Naive thymus-derived CD8-positive, alpha-beta T cell (primary cell): ENCODE measurements around the gene INO80D. TPM values are rescaled to one million over a fixed set of nuclear protein-coding genes. Genes with fewer than 3 reads are reported as not detected.
"Not testable (repeated sequence)": the region's sequence is repeated elsewhere in the genome, so short reads cannot be mapped to it uniquely, and the experiment has no call there.

ENCODE experiments used
- ATAC-seq, 2 donors: fragments of 150-1000 bp; cut with Tn5 transposase in 1 of 2; sonication (Bioruptor Pico), chemical (Tn5 transposase) in 1 of 2; 1 replicate in 1 of 2; 2 replicates in 1 of 2; pipeline ENCODE4 v1.10.0; 2021; ENCODE audit warnings: mild to moderate bottlenecking in 2 of 2, moderate library complexity in 2 of 2
- POLR2A ChIA-PET: fragments of 350-600 bp; sonication (Branson Sonifier 250); formaldehyde crosslinking; loops from one replicate; lab custom pipeline; 2021; ENCODE audit warnings: antibody characterized with exemption; lab: Charles Lee
- DNase-seq, 10 donors: peaks; one replicate each; pipeline versions ENCODE4 v3.0.0 to v3.0.0-alpha.2; 2020 to 2022
- H3K27ac Mint-ChIP-seq, 10 donors: one replicate each; pipeline ENCODE4 v1.8.0; 2020 to 2022; ENCODE audit warnings: mild to moderate bottlenecking in 10 of 10, mixed read lengths in 10 of 10, moderate library complexity in 4 of 10, inconsistent platforms in 1 of 10
- H3K27me3 Mint-ChIP-seq, 5 donors: one replicate each; pipeline ENCODE4 v1.8.0; 2021 to 2022; ENCODE audit warnings: mixed read lengths in 5 of 5
- H3K36me3 Mint-ChIP-seq, 3 donors: one replicate each; pipeline ENCODE4 v1.8.0; 2020 to 2022; ENCODE audit warnings: mixed read lengths in 3 of 3, mild to moderate bottlenecking in 2 of 3, inconsistent platforms in 1 of 3
- H3K4me1 Mint-ChIP-seq, 4 donors: one replicate each; pipeline ENCODE4 v1.8.0; 2021 to 2022; ENCODE audit warnings: mixed read lengths in 4 of 4
- H3K4me3 Mint-ChIP-seq, 10 donors: one replicate each; pipeline ENCODE4 v1.8.0; 2020 to 2022; ENCODE audit warnings: mild to moderate bottlenecking in 10 of 10, mixed read lengths in 10 of 10, moderate library complexity in 6 of 10, inconsistent platforms in 1 of 10
- H3K9me3 Mint-ChIP-seq, 9 donors: one replicate each; pipeline ENCODE4 v1.8.0; 2020 to 2022; ENCODE audit warnings: mixed read lengths in 9 of 9, mild to moderate bottlenecking in 3 of 9, inconsistent platforms in 1 of 9, moderate library complexity in 1 of 9
- polyA plus RNA-seq, 3 donors: library from polyadenylated mRNA; unstranded; fragments of 300-500 nt; fragmentation: Illumina TruSeq; gene quantifications; one replicate each; pipeline ENCODE4 v1.2.3, GENCODE V29; 2021
- total RNA-seq, 8 experiments: library from RNA in 2 of 8; stranded (reverse) in 2 of 8; gene quantifications; one replicate each; pipeline ENCODE4 v1.2.3 and lab custom pipeline; 2021 to 2026

INO80D gene
- total and polyA plus RNA-seq, 5 experiments from 2014 or later, result 9.4 to 38.7 (median 13.1) TPM

DNA sequence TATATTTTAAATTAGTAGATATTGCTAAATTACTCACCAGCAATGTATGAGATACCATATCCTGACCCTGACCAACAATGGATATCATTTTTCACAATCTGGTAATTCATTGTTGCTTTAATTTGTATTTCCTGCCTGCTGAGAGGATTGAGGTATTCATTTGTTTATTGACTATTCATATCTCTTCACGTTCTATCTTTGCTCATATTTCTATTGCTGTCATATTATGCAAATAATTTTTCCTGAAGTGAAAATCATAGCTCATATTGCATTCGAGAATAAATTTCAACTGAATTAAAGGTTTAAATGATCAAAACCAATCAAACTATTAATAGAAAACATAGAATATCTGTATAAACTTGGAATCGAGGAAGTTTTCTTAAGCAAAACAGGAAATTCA is 31.0 kb downstream of the INO80D start:
- peaks cover 13 to 78% (median 41%) of the 10 kb centered on the region in 3 donors for H3K36me3 Mint-ChIP-seq
- ATAC-seq (no peak), DNase-seq (no peak)
- H3K27me3 Mint-ChIP-seq, result no peaks in the 10 kb centered on the region
- no peak overlapping the region for H3K4me3 Mint-ChIP-seq
- no peaks in the 10 kb centered on the region for H3K9me3 Mint-ChIP-seq
- H3K4me1 Mint-ChIP-seq, result peaks cover 12 to 28% (median 21%) of the 10 kb centered on the region in 4 donors
- POLR2A ChIA-PET, result no interaction called here
- H3K27ac Mint-ChIP-seq, result peak overlapping the region in 3 of 10 donors; percentile 8 to 60 (median 23)

DNA sequence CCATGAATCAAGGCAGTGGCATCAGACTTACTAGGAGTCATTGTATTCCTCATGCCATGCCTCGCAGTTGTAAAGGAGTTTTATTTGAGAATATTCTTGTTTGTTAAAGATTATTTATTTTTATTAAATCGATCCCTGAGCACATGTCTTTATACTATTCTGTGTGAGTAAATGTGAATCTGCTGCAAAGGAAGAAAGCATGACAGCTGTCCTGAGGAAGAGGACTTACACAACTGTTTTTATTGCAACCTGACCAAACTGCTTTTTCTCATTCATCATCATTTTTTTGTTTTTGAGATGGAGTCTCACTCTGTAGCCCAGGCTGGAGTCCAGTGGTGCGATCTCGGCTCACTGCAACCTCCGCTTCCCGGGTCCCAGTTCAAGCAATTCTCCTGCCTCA is 34.1 kb downstream of the INO80D start:
- Mint-ChIP-seq H3K9me3 (no peaks in the 10 kb centered on the region), H3K4me3 (peak overlapping the region in 1 of 10 donors; percentile 22)
- POLR2A ChIA-PET, result interaction anchor here (1.2 kb wide), 1 partner anchor 34 kb away, joined by 3 read pairs; the partner anchor contains the start of gene INO80D

DNA sequence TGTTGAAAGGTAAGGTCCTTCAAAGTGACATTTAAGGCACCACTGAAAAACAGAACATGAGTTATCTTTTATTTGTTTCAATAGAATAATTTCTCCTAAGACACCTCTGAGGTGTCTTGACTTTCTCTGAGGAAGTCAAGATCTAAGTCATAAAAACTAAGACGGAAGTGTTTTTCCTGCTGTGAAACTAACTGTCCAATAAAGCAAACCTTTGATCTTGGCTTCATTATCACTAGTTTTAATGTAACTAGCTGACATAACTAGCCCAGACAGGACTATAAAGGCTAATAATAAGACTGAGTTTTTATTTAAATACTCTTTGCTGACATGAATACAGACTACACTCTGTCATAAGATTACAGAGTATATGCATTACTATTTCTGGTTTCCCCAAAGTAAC is 36.6 kb downstream of the INO80D start:
- Mint-ChIP-seq H3K27ac (peak overlapping the region in 3 of 10 donors; percentile 19 to 35 (median 32)), H3K36me3 (peaks cover 0 to 80% (median 39%) of the 10 kb centered on the region in 3 donors), H3K9me3 (no peaks in the 10 kb centered on the region), H3K4me1 (peaks cover 7 to 26% (median 17%) of the 10 kb centered on the region in 4 donors), H3K4me3 (no peak overlapping the region), H3K27me3 (no peaks in the 10 kb centered on the region)
- no peak for DNase-seq
- ATAC-seq, result no peak
- POLR2A ChIA-PET, result no interaction called here

More for the DNA sequence above, 34.1 kb downstream of the INO80D start:
- no peak for ATAC-seq
- no peaks in the 10 kb centered on the region for H3K27me3 Mint-ChIP-seq
- H3K36me3 Mint-ChIP-seq, result peaks cover 13 to 79% (median 40%) of the 10 kb centered on the region in 3 donors
- DNase-seq, result no peak
- H3K27ac Mint-ChIP-seq, result peak overlapping the region in 3 of 10 donors; percentile 19 to 67 (median 48)
- peaks cover 11 to 36% (median 25%) of the 10 kb centered on the region in 4 donors for H3K4me1 Mint-ChIP-seq

DNA sequence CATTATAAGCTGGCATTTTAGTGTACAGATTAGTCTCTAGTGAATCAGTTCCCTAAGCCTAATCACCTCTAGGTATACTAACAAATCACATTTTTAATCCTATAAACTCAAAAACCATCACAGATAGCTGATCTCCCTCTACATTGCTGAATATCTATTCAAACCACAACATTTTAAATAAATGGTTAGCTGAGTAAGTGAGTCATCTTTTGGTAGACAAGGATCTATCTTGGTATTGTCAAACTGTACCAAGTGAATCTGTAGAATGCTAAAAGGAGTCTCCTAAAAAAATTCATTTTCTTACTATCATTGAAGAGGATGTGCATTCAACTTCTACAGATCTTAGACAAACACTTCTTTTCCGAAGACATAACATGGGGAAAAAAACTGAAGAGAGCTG is 40.7 kb downstream of the INO80D start:
- peaks cover 5 to 90% (median 37%) of the 10 kb centered on the region in 3 donors for H3K36me3 Mint-ChIP-seq
- no peaks in the 10 kb centered on the region for H3K27me3 Mint-ChIP-seq
- H3K9me3 Mint-ChIP-seq, result no peaks in the 10 kb centered on the region
- ATAC-seq, result no peak
- DNase-seq, result no peak
- no peak overlapping the region for H3K4me3 Mint-ChIP-seq
- peak overlapping the region in 4 of 10 donors; percentile 3 to 40 (median 19) for H3K27ac Mint-ChIP-seq
- POLR2A ChIA-PET, result no interaction called here
- H3K4me1 Mint-ChIP-seq, result peaks cover 15 to 42% (median 21%) of the 10 kb centered on the region in 4 donors

DNA sequence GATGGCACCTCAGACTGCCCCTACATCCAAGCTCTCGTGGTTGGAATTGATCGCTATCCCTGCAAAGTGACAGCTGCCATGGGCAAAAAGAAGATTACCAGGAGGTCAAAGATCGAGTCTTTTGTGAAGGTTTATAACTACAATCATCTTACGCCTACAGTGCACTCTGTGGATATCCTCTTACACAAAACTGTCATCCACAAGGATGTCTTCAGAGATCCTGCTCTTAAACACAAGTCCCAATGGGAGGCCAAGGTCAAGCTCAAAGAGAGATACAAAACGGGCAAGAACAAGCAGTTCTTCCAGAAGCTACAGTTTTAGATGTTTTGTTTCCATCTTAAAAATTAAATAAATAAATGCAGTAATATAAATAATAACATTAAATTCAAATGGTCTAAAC is 45.4 kb downstream of the INO80D start:
- peak overlapping the region in 1 of 10 donors; percentile 41 for H3K27ac Mint-ChIP-seq
- H3K36me3 Mint-ChIP-seq, result peaks cover 23 to 97% (median 52%) of the 10 kb centered on the region in 3 donors
- H3K27me3 Mint-ChIP-seq, result no peaks in the 10 kb centered on the region
- DNase-seq (no peak), ATAC-seq (no peak)
- peaks cover 0 to 2% (median 0%) of the 10 kb centered on the region in 9 donors for H3K9me3 Mint-ChIP-seq
- H3K4me1 Mint-ChIP-seq, result peaks cover 17 to 35% (median 23%) of the 10 kb centered on the region in 4 donors
- POLR2A ChIA-PET, result no interaction called here
- H3K4me3 Mint-ChIP-seq, result no peak overlapping the region

DNA sequence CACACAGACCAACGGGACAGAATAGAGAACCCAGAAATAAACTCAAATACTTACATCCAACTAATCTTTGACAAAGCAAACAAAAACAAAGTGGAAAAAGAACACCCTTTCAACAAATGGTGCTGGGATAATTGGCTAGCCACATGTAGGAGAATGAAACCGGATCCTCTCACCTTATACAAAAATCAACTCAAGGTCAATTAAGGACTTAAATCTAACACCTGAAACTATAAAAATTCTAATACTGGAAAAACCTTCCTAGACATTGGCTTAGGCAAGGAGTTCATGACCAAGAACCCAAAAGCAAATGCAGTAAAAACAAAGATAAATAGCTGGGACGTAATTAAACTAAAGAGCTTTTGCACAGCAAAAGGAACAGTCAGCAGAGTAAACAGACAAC is 50.6 kb downstream of the INO80D start:
- H3K27ac Mint-ChIP-seq, result not testable (repeated sequence)
- H3K4me1 Mint-ChIP-seq, result peaks cover 29 to 63% (median 46%) of the 10 kb centered on the region in 4 donors

DNA sequence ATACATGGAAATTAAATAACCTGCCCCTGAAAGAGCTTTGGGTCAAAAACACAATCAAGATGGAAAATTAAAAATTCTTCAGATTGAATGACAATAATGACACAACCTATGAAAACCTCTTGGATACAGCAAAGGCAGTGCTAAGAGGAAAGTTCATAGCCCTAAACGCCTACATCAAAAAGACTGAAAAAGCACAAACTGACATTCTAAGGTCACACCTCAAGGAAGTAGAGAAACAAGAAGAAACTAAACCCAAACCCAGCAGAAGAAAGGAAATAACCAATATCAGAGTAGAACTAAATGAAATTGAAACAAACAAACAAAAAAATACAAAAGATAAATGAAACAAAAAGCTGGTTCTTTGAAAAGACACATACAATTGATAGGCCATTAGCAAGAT is 52.5 kb downstream of the INO80D start:
- POLR2A ChIA-PET, DNase-seq, ATAC-seq, H3K27me3 Mint-ChIP-seq: not testable (repeated sequence)
- Mint-ChIP-seq H3K36me3 (peaks cover 45 to 96% (median 79%) of the 10 kb centered on the region in 3 donors), H3K9me3 (peaks cover 0 to 19% (median 12%) of the 10 kb centered on the region in 9 donors), H3K4me1 (peaks cover 31 to 71% (median 53%) of the 10 kb centered on the region in 4 donors), H3K27ac (peak overlapping the region in 2 of 10 donors; percentile 16 to 41), H3K4me3 (peak overlapping the region in 4 of 10 donors; percentile 7 to 25 (median 22))

More for the DNA sequence above, 50.6 kb downstream of the INO80D start:
- Mint-ChIP-seq H3K9me3 (peaks cover 0 to 19% (median 12%) of the 10 kb centered on the region in 9 donors), H3K36me3 (peaks cover 44 to 96% (median 78%) of the 10 kb centered on the region in 3 donors), H3K4me3 (peak overlapping the region in 1 of 10 donors; percentile 33)
- ATAC-seq, H3K27me3 Mint-ChIP-seq, POLR2A ChIA-PET, DNase-seq: not testable (repeated sequence)

DNA sequence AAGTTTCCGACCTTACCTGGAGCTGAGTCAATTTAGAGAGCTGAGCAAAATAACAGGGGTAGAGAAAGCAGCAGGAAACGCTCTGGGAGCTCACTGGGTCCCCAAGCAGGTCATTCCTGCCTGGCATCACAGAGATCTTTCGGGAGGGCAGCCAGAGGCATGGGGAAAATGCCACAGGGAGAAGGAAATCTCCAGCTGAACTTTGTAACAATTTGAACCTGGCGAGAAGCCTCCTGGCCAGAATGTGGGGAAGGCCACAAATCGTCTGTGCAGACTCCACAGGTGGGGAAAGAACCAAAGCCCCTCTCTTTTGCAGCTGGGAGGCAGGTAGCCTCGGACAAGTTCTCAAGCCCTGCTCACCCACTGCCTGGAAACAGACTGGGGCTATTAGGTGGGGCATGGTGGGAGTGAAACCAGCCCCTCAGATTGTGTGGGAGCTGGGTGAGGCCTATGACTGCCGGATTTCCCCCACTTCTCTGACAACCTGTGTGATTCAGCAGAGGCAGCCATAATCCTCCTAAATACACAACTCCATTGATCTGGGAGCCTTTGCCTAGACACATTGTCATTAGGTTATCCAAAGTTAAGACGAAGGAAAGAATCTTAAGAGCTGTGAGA is 53.9 kb downstream of the INO80D start:
- peak overlapping the region in 1 of 10 donors; percentile 23 for H3K27ac Mint-ChIP-seq
- no peak for DNase-seq
- H3K27me3 Mint-ChIP-seq, result no peaks in the 10 kb centered on the region
- POLR2A ChIA-PET, result no interaction called here
- peaks cover 28 to 66% (median 51%) of the 10 kb centered on the region in 4 donors for H3K4me1 Mint-ChIP-seq
- ATAC-seq, result no peak
- peaks cover 0 to 19% (median 12%) of the 10 kb centered on the region in 9 donors for H3K9me3 Mint-ChIP-seq
- peaks cover 37 to 94% (median 71%) of the 10 kb centered on the region in 3 donors for H3K36me3 Mint-ChIP-seq
- no peak overlapping the region for H3K4me3 Mint-ChIP-seq

DNA sequence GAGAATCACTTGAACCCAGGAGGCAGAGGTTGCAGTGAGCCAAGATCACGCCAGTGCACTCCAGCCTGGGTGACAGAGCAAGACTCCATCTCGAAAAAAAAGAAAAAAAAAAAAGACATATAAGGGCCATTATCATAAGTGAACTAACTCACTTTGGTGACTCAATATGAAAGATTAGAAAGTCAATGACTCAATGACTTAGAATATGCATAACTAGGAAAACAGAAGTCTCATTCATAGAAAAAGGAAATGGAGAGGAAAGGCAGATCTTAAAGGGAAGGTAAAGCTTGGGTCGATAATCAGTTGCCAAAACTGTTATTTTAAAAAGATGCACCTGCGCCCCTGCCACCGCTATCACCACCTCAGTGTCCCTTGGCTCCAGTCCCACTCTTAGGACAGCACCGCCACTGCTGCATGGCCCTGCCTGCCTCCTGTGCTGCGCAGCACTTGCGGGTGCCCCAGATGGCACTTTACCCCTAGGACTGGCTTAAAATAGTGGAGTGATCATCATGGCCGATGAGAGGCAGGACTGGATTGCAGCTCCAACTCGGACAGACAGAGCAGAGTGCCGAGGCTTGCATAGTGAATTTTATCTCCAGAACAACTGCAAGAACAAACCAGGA is 54.7 kb downstream of the INO80D start:
- peaks cover 29 to 89% (median 65%) of the 10 kb centered on the region in 3 donors for H3K36me3 Mint-ChIP-seq
- H3K27me3 Mint-ChIP-seq, result no peaks in the 10 kb centered on the region
- H3K4me1 Mint-ChIP-seq, result peaks cover 28 to 65% (median 51%) of the 10 kb centered on the region in 4 donors
- no peak overlapping the region for H3K4me3 Mint-ChIP-seq
- ATAC-seq, result no peak
- POLR2A ChIA-PET, result no interaction called here
- H3K9me3 Mint-ChIP-seq, result peaks cover 0 to 19% (median 12%) of the 10 kb centered on the region in 9 donors
- peak overlapping the region in 4 of 10 donors; percentile 9 to 41 (median 30) for H3K27ac Mint-ChIP-seq
- no peak for DNase-seq

DNA sequence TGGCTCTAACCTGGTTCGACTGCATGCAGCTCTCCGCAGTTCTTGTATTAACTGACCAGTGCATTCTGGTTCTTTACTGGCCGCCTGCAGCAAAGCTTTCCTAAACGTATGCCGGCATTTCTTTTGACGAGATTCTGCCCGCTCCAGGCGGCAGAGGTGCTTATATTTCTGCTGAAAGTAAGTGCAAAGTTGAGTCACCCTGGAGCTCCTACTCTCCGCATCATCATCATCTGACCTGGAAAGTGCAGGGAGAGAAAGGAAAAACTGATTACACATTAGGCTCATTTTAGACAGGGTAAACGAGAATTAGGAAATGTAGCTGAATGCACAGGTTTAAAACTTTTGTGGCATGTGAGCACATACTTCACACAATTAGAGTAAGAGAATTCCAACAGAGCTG is 57.9 kb downstream of the INO80D start:
- peak overlapping the region in 2 of 10 donors; percentile 13 to 70 for H3K27ac Mint-ChIP-seq
- H3K4me1 Mint-ChIP-seq, result peaks cover 14 to 34% (median 27%) of the 10 kb centered on the region in 4 donors
- ATAC-seq (no peak), DNase-seq (no peak)
- peaks cover 17 to 81% (median 39%) of the 10 kb centered on the region in 3 donors for H3K36me3 Mint-ChIP-seq
- POLR2A ChIA-PET, result no interaction called here
- peak overlapping the region in 1 of 10 donors; percentile 40 for H3K4me3 Mint-ChIP-seq
- H3K9me3 Mint-ChIP-seq, result peaks cover 0 to 8% (median 2%) of the 10 kb centered on the region in 9 donors
- no peaks in the 10 kb centered on the region for H3K27me3 Mint-ChIP-seq

DNA sequence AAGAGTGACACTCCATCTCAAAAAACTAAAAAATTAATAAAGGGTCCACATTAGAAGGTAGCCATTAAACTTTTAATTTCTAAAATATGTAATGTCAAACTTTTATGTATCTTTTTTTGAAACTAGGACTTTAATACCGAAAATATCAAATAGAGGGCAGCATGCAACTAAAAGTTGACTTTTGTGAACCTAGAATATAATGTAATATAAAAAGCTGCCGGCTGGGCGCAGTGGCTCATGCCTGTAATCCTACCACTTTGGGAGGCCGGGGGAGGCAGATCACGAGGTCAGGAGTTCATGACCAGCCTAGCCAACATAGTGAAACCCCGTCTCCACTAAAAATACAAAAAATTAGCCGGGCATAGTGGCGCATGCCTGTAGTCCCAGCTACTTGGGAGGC is 62.8 kb downstream of the INO80D start:
- H3K27me3 Mint-ChIP-seq, result no peaks in the 10 kb centered on the region
- POLR2A ChIA-PET, result no interaction called here
- ATAC-seq, result no peak
- no peaks in the 10 kb centered on the region for H3K9me3 Mint-ChIP-seq
- no peak overlapping the region for H3K4me3 Mint-ChIP-seq
- DNase-seq, result no peak
- peaks cover 0 to 66% (median 16%) of the 10 kb centered on the region in 3 donors for H3K36me3 Mint-ChIP-seq
- no peak overlapping the region for H3K27ac Mint-ChIP-seq
- H3K4me1 Mint-ChIP-seq, result peaks cover 0 to 4% (median under 1%) of the 10 kb centered on the region in 4 donors

DNA sequence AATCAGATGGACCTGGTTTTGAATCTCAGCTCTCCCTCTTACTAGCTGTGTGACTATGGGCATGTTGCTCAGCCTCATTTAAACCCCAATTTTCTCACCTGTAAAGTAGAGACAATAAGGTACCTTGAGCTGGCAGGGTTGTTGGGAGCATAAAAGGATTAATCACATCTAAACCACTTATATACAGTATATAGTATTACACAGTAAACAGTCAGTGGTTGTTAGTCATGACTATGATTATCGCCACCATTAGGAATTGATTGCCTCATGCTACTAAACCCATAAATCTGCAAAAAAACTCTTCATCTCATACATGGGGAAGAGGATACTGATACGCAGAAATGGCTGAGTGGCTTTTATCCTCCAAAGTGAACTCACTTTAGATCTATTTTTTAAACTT is 65.8 kb downstream of the INO80D start:
- no peak overlapping the region for H3K4me3 Mint-ChIP-seq
- peaks cover 0 to 2% (median under 1%) of the 10 kb centered on the region in 4 donors for H3K4me1 Mint-ChIP-seq
- ATAC-seq (no peak), DNase-seq (no peak)
- H3K27ac Mint-ChIP-seq, result no peak overlapping the region
- POLR2A ChIA-PET, result no interaction called here
- peaks cover 0 to 20% (median 7%) of the 10 kb centered on the region in 9 donors for H3K9me3 Mint-ChIP-seq
- no peaks in the 10 kb centered on the region for H3K27me3 Mint-ChIP-seq
- H3K36me3 Mint-ChIP-seq, result peaks cover 17 to 78% (median 42%) of the 10 kb centered on the region in 3 donors

DNA sequence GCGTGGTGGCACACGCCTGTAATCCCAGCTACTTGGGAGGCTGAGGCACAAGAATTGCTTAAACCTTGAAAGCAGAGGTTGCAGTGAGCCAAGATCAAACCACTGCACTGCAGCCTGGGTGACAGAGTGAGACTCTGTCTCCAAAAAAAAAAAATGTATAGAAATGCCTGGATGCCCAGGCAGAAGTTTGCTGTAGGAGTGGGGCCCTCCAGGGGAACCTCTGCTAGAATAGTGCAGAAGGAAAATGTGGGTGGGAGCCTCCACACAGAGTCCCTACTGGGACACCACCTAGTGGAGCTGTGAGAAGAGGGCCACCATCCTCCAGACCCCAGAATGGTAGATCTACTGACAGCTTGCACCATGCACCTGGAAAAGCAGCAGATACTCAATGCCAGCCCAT is 70.2 kb downstream of the INO80D start:
- ATAC-seq, H3K4me1 Mint-ChIP-seq, DNase-seq, H3K4me3 Mint-ChIP-seq, H3K27ac Mint-ChIP-seq, H3K27me3 Mint-ChIP-seq, POLR2A ChIA-PET: not testable (repeated sequence)
- Mint-ChIP-seq H3K9me3 (peaks cover 0 to 20% (median 7%) of the 10 kb centered on the region in 9 donors), H3K36me3 (peaks cover 27 to 88% (median 58%) of the 10 kb centered on the region in 3 donors)
